OCI-LY1 (cell line): ENCODE data around the gene ADAM22.

ENCODE experiments used
- H2AFZ ChIP-seq: fragments of 200-600 bp; sonication (generic), shearing (Covaris generic); 2 replicates; pipeline ENCODE4 v1.6.0; 2014; ENCODE audit warnings: antibody characterized with exemption, mild to moderate bottlenecking, low read length
- H3F3A ChIP-seq: fragments of 200-600 bp; sonication (generic), shearing (Covaris generic); 2 replicates; pipeline ENCODE4 v1.6.0; 2014; ENCODE audit warnings: mild to moderate bottlenecking, antibody characterized with exemption, low read length, moderate library complexity; ENCODE audit not compliant: insufficient read depth
- H3K27ac ChIP-seq: fragments of 200-600 bp; sonication (generic); 2 replicates; pipeline ENCODE4 v1.5.1; 2014; ENCODE audit warnings: low read length, mixed run types, mild to moderate bottlenecking, low read depth; ENCODE audit not compliant: poor library complexity, severe bottlenecking
- H3K27me3 ChIP-seq: fragments of 200-600 bp; sonication (generic); 2 replicates; pipeline ENCODE4 v1.6.0; 2014; ENCODE audit warnings: antibody characterized with exemption, mild to moderate bottlenecking, low read length, moderate library complexity; ENCODE audit not compliant: insufficient read depth
- H3K36me3 ChIP-seq: fragments of 200-600 bp; sonication (generic); 2 replicates; pipeline ENCODE4 v1.6.1; 2014; ENCODE audit warnings: mild to moderate bottlenecking, antibody characterized with exemption, low read length, moderate library complexity, mixed read lengths; ENCODE audit not compliant: insufficient read depth
- H3K4me1 ChIP-seq: fragments of 200-600 bp; sonication (generic); 2 replicates; pipeline ENCODE4 v1.5.1; 2014; ENCODE audit warnings: mild to moderate bottlenecking, low read length, moderate library complexity; ENCODE audit not compliant: insufficient read depth, severe bottlenecking
- H3K4me2 ChIP-seq: fragments of 200-600 bp; sonication (generic), shearing (Covaris generic); 2 replicates; pipeline ENCODE4 v1.6.1; 2014; ENCODE audit warnings: low read length
- H3K4me3 ChIP-seq: fragments of 200-600 bp; sonication (generic); 2 replicates; pipeline ENCODE4 v1.5.1; 2014; ENCODE audit warnings: low read length, low read depth, mild to moderate bottlenecking, mixed read lengths; ENCODE audit not compliant: poor library complexity, severe bottlenecking
- H3K79me2 ChIP-seq: fragments of 200-600 bp; shearing (Covaris generic); 2 replicates; pipeline ENCODE4 v1.6.1; 2016; ENCODE audit warnings: mixed run types, low read length, mixed read lengths; ENCODE audit not compliant: insufficient read depth
- H3K9ac ChIP-seq: fragments of 200-600 bp; sonication (generic), shearing (Covaris generic); 2 replicates; pipeline ENCODE4 v1.6.1; 2014; ENCODE audit warnings: mild to moderate bottlenecking, low read length, mixed read lengths
- H3K9me2 ChIP-seq: fragments of 200-600 bp; sonication (generic), shearing (Covaris generic); 2 replicates; pipeline ENCODE4 v1.6.1; 2014; ENCODE audit warnings: low read depth, mild to moderate bottlenecking, low read length, mixed read lengths
- H3K9me3 ChIP-seq: fragments of 200-600 bp; shearing (Covaris generic); 2 replicates; pipeline ENCODE4 v1.6.1; 2014; ENCODE audit warnings: low read length, mixed read lengths
- H4K20me1 ChIP-seq: fragments of 200-600 bp; sonication (generic), shearing (Covaris generic); 2 replicates; pipeline ENCODE4 v1.6.0; 2016; ENCODE audit warnings: mild to moderate bottlenecking, low read length; ENCODE audit not compliant: insufficient read depth
- EZH2 ChIP-seq: fragments of 200-600 bp; sonication (generic), shearing (Covaris generic); IDR thresholded peaks from 2 replicates; pipeline ENCODE4 v1.8.0; 2017; ENCODE audit warnings: borderline replicate concordance, mixed run types, mild to moderate bottlenecking, antibody characterized with exemption, low read length, moderate library complexity, mixed read lengths
- TF ChIP-seq, protein P1 (sequence below): fragments of 200-600 bp; sonication (generic), shearing (Covaris generic); IDR thresholded peaks from 2 replicates; pipeline ENCODE4 v1.5.1; 2017; ENCODE audit warnings: mild to moderate bottlenecking, antibody characterized with exemption, low read length, moderate library complexity, mixed read lengths

ADAM22 gene

DNA sequence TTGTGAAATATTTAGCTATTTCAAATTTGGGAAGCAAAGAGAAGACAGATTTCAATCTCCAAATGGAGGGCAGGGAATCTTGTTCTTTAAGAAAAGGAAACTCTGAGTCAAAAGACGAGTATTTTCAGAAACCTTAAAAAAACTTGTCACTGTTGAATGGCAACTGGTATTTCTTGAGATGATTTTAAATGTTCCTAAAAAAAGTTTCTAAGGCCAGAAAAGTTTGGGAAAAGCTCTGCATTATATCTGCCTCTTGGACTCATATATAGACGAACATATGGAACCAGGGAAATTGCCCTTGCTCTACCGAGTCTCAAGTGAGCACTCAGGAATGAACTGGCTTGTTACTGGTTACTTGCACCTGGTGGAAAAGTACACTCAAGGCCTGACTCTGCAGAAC lies 69.5 kb downstream of the ADAM22 start:
- Histone ChIP-seq H3K4me2 (no peak overlapping the region), H3K36me3 (no peaks in the 10 kb centered on the region), H3K27ac (no peak overlapping the region), H3K9me3 (no peaks in the 10 kb centered on the region), H3K27me3 (no peaks in the 10 kb centered on the region), H4K20me1 (no peaks in the 10 kb centered on the region), H2AFZ (no peak overlapping the region), H3F3A (no peaks in the 10 kb centered on the region), H3K4me3 (no peak overlapping the region), H3K9me2 (no peaks in the 10 kb centered on the region), H3K9ac (no peak overlapping the region), H3K79me2 (no peaks in the 10 kb centered on the region), H3K4me1 (no peaks in the 10 kb centered on the region)
- TF ChIP-seq, protein P1, sequence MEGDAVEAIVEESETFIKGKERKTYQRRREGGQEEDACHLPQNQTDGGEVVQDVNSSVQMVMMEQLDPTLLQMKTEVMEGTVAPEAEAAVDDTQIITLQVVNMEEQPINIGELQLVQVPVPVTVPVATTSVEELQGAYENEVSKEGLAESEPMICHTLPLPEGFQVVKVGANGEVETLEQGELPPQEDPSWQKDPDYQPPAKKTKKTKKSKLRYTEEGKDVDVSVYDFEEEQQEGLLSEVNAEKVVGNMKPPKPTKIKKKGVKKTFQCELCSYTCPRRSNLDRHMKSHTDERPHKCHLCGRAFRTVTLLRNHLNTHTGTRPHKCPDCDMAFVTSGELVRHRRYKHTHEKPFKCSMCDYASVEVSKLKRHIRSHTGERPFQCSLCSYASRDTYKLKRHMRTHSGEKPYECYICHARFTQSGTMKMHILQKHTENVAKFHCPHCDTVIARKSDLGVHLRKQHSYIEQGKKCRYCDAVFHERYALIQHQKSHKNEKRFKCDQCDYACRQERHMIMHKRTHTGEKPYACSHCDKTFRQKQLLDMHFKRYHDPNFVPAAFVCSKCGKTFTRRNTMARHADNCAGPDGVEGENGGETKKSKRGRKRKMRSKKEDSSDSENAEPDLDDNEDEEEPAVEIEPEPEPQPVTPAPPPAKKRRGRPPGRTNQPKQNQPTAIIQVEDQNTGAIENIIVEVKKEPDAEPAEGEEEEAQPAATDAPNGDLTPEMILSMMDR, result no peak
- TF ChIP-seq EZH2, result no peak

DNA sequence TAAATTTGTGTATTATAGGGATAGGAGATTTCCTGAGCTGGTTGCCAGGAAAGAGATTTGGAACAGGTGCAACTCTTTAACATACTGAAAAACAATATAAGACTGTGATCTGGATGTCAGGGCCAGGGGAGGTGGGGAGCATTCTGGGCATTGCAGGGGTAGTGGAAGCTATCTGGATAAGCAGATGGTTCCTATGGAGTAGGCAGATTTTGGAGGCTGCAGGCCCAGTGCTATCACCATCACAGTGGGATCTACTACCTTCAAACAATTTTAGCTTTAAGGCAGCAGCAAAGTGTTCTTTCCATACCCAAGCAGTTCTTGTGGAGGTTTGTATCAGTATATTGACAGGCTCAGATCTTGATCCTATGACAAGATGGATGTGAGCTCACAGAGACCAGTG lies 71.1 kb downstream of the ADAM22 start:
- H3F3A ChIP-seq, result no peaks in the 10 kb centered on the region
- no peaks in the 10 kb centered on the region for H3K4me1 ChIP-seq
- no peaks in the 10 kb centered on the region for H3K9me3 ChIP-seq
- no peaks in the 10 kb centered on the region for H3K9me2 ChIP-seq
- no peak overlapping the region for H3K9ac ChIP-seq
- H3K4me2 ChIP-seq, result no peak overlapping the region
- H3K27me3 ChIP-seq, result no peaks in the 10 kb centered on the region
- H2AFZ ChIP-seq, result no peak overlapping the region
- no peaks in the 10 kb centered on the region for H3K36me3 ChIP-seq
- H3K27ac ChIP-seq, result no peak overlapping the region
- TF ChIP-seq, protein P1, result no peak
- no peak for TF ChIP-seq EZH2
- H4K20me1 ChIP-seq, result no peaks in the 10 kb centered on the region
- no peaks in the 10 kb centered on the region for H3K79me2 ChIP-seq
- H3K4me3 ChIP-seq, result no peak overlapping the region

DNA sequence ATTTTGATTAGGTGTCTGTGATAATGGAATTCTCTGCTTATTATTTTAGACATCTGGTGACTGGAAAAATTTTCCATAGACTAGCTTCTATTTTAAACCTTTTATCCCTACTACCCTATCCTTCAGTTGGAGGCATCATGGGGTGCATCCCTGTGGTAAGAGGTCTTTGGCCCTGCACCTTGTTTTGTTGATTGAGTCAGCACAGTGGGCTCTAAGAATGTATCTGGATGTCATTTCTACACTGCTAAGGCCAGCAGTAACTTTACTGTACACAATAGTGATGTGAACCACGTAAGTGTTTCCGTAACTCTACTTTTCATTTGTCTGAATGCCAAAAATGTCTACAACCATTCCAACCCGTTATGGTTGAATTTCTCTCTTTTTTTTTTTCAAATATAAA lies 75.6 kb downstream of the ADAM22 start:
- Histone ChIP-seq H3K27me3 (no peaks in the 10 kb centered on the region), H3K79me2 (no peaks in the 10 kb centered on the region), H3K4me1 (no peaks in the 10 kb centered on the region), H4K20me1 (no peaks in the 10 kb centered on the region), H3F3A (no peaks in the 10 kb centered on the region), H3K36me3 (no peaks in the 10 kb centered on the region), H3K4me3 (no peak overlapping the region), H3K4me2 (no peak overlapping the region), H3K9me2 (no peaks in the 10 kb centered on the region), H3K9ac (no peak overlapping the region), H2AFZ (no peak overlapping the region), H3K27ac (no peak overlapping the region), H3K9me3 (no peaks in the 10 kb centered on the region)
- TF ChIP-seq, protein P1, result no peak
- TF ChIP-seq EZH2, result no peak
